HG03025 (cell line): ENCODE measurements around the gene SLC16A6.
"Not testable (repeated sequence)": the region's sequence is repeated elsewhere in the genome, so short reads cannot be mapped to it uniquely, and the experiment has no call there.

Experiments
- ATAC-seq: cut with Tn5 transposase; IDR thresholded peaks from one replicate; pipeline ENCODE4 v1.9.1; 2021; ENCODE audit warnings: mild to moderate bottlenecking, moderate library complexity; ENCODE audit not compliant: unreplicated experiment, low FRiP score

Gene SLC16A6

GRCh38 chr17:68253426-68253825 is 37.5 kb downstream of the SLC16A6 start:
- ATAC-seq = not testable (repeated sequence)

DNA sequence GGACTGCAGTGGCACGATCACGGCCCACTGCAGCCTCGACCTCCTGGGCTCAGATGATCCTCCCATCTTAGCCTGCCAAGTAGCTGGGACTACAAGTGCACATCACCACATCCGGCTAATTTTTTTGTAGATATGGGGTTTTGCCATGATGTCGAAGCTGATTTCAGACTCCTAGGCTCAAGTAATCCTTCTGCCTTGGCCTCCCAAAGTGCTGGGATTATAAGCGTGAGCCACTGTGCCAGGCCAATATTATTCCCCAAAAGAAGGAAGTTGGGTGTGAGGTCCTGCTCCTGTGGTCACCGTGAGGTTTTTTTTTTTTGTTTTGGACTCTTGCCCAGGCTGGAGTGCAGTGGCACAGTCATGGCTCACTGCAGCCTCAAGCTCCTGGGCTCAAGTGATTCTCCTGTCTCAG is 41.6 kb downstream of the SLC16A6 start:
- no peak for ATAC-seq

GRCh38 chr17:68248891-68249290 is 42.0 kb downstream of the SLC16A6 start:
- ATAC-seq = no peak

DNA sequence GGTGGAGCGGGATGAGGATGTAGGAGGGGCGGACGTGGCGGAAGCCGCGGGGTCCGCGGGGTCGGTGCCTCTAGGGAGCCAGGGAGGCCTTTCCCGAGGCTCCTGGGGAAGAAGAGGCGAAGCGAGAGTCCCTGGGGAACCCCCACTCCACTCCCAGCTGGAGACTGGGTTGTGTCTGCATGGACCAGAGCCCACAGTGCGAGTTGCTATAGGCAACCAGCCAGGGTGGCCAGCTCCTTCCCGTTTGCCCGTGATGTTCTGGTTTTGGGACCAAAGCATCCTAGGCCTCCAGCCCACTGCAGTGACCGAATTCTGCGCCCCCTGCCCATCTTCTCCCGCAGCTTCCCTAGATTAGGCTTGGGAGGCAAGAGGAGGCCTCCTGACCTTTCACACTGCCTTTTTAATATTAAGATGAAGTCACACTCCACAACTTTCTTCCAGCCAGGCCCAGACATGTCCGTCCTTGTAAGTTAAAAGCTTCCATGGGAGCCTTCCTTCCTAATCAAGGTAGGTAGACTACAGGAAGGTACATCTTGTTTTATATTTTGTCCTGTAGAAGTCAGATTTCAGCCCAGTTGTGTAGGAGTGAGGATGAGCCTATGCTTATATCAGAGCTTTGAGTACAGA is 42.6 kb downstream of the SLC16A6 start:
- ATAC-seq = peak; percentile 25

- peak; percentile 89 for ATAC-seq
Measured at GRCh38 chr17:68247445-68248198, 43.3 kb downstream of the SLC16A6 start, which contains the start of gene AMZ2. Gene AMZ2 (plus strand): TSS chr17:68248043. CDS start chr17:68250188, 2,145 bp downstream.

- no peak for ATAC-seq
Measured at GRCh38 chr17:68246271-68247028, 44.5 kb downstream of the SLC16A6 start.

DNA sequence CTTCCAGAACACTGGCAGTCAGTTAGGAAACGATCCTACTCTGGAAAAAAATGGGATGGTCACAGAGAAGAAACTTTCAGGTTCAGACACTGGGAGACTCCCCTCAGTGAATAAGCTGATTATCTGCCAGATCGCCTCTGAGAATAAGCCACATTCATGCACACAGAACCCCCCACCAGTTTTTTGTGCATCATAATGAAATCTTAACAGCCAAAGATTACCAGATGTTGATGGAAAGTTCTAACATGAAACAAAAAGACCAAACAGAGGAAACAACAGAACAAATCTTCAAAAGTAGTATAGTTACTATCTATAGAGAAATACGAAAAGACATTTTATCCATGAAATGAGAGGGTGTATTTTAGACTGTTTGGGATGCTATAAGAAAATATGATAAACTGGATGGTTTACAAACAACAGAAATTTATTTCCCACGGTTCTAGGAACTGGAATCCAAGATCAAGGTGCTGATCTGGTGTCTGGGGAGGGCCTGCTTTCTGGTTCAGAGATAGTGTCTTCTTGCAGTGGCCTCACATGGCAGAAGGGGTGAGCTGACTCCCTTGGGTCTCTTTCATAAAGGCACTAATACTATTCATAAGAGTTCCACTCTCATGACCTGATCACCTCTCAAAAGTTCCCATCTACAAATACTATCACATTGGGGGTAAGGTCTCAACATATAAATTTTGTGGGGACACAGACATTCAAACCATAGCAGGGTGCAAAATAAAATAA is 51.1 kb downstream of the SLC16A6 start:
- no peak for ATAC-seq

DNA sequence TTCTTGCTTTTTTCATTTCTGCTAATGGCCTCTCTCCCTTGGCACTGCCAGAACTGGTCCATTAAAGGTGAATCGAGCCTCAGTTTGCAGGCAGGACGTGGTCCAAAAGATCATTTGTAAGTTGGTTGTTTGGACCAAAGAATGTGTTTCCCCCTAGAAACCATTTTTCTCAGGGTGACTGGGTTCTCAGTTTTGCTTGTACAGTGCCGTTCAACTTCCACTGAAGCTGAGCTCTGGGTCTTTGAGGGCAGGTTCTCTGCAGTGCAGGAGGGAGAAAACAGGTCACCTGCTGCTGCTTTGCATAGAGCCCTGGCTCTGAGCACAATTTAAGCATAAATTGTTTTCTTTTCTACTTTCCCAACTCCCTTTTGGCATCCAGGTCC is 52.1 kb downstream of the SLC16A6 start:
- ATAC-seq = no peak

GRCh38 chr17:68238164-68238870 is 52.6 kb downstream of the SLC16A6 start:
- no peak for ATAC-seq

DNA sequence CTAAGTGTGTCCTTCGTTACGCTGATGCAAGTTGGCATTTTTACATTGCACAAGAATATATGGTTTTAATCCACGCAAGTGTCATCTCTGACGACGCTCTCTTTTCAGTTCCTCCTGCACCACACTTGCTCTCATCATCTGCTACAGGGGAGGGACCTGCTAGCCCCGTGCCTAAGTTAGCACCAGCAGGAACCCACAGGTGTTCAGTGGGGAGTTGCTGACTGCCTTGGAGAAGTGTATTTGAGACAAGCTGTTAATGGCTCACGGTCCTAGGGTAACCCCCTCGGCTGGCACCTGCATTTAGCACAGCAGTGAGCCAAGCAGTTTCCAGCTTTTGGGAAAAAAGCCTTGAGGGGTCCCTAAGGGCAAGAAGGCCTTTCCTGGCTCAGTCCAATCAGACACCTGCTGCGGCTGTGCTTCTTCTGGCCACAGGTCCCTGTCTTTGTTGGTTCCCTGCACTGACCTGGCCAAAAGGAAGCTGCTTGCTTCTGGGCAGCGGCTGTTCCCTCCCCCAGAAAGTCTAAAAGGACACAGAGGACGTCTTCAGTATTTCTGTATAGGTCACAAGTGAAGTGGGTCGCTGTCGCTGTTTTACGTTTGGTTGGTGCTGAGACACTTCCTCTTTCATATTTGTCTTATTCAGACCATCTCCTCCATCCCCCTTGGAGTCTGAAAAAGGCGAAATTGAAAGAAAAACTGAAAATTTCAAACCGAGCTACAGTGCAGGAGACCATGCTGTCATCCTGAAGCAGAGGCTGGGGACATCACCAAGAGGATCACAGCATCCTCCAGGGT is 53.4 kb downstream of the SLC16A6 start:
- peak; percentile 77 for ATAC-seq

DNA sequence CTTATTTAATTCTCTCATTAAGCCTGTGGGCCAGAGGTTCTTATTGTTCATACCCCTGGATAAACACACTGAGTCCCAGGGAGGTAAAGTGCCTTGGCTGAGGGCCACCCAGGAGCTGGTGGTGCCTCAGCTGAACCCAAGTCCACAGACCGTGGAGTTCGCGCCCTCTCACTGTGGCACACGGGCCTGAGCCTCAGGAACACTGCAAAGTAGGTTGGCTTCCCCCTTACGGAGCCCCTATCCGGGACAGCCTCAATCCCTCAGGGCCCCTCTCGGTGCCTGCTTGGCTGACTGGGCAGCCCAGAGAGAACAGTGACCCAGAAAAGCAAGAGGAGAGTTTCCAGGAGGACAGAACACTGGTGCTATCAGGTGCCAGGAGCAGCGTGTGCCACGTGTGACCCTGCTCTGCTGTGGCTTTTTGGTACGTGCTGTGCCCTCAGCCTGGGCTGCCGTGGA is 55.6 kb downstream of the SLC16A6 start:
- ATAC-seq = not testable (repeated sequence)

GRCh38 chr17:68234726-68235335 is 56.1 kb downstream of the SLC16A6 start:
- ATAC-seq = not testable (repeated sequence)

- ATAC-seq = not testable (repeated sequence)
Measured at GRCh38 chr17:68232741-68233140, 58.2 kb downstream of the SLC16A6 start.

DNA sequence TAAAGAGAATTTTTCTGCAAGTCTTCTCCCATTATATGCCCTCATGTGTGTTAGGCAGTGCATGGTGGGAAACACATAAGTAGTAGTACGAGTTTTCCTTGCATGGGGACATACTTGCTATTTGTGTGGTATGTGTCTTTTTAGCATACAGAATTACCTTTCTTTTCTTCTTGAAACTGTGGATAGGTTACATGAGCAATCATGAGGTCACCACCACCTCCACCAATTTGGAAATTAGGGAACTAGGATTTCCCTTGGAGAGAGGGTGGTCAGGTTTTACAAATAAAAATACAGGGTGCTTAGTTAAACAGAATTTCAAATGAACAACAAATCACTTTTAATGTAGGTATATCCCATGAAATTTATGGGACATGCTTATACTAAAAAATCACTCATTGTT is 59.4 kb downstream of the SLC16A6 start:
- ATAC-seq = no peak

DNA sequence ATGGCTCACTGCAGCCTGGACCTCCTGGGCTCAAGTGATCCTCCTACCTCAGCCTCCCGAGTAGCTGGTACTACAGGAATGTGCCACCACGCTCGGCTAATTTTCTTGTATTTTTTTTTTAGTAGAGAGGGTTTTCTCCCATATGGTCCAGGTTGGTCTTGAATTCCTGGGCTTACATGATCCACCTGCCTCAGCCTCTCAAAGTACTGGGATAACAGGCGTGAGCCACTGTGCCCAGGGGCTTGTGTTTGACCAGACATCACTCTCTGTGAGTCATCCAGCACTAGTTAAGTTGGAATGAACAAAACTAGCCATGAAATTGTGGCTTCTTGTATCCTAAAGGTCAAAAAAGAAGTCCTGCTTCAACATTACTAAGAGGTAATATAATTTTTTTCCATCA is 59.8 kb downstream of the SLC16A6 start:
- not testable (repeated sequence) for ATAC-seq

GRCh38 chr17:68229619-68230018 is 61.3 kb downstream of the SLC16A6 start:
- ATAC-seq = no peak

- ATAC-seq = no peak
Measured at GRCh38 chr17:68228817-68229570, 61.9 kb downstream of the SLC16A6 start.
